ENCODE results near the gene PTH2. TPM values are rescaled to one million over a fixed set of nuclear protein-coding genes. Genes with fewer than 3 reads are reported as not detected.
A peak's percentile ranks its signal among the peaks of the same experiment; 100 is the strongest.
"Not testable (repeated sequence)": the region's sequence is repeated elsewhere in the genome, so short reads cannot be mapped to it uniquely, and the experiment has no call there.

Gene PTH2
- total RNA-seq, 4 donors from 2014 or later: not detected

DNA sequence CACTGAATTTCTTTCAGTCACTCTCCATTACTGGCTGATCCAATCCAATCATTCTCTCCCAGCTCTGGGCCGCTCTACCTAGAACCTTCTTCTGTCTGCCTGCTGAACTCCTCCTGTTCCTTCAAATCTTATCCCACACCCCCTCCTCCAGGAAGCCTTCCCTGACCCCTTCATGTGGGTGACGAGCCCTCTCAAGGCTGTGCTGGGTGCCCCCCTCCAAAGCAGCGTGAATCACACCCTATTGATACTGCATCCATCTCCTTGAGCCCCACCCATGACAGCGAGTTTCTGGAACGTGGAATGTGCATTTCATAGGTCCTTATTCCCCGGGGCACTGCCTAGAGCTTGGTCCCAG, 25.2 kb upstream of the PTH2 start:
- Histone ChIP-seq H3K9me3 (no peaks in the 10 kb centered on the region), H3K27ac (replicated peaks in 1 of 4) (no peak overlapping the region), H3K4me1 (peaks cover 0 to 45% (median 32%) of the 10 kb centered on the region in 4 donors), H3K27me3 (no peaks in the 10 kb centered on the region), H3K36me3 (peaks cover 5 to 44% (median 25%) of the 10 kb centered on the region in 4 donors), H3K4me3 (no peak overlapping the region)
- intact Hi-C loops (cut with DNase I): no loop called here
- 92% methylated on average over 6 of the region's 6 CpGs for WGBS
- TF ChIP-seq POLR2AphosphoS5 (IDR thresholded peaks at IDR 0.05): no peak
- no peak for TF ChIP-seq EP300 (IDR thresholded peaks at IDR 0.05)
- TF ChIP-seq POLR2A (IDR thresholded peaks at IDR 0.05; ENCODE audit: low read depth): no peak
- TF ChIP-seq, protein P1, sequence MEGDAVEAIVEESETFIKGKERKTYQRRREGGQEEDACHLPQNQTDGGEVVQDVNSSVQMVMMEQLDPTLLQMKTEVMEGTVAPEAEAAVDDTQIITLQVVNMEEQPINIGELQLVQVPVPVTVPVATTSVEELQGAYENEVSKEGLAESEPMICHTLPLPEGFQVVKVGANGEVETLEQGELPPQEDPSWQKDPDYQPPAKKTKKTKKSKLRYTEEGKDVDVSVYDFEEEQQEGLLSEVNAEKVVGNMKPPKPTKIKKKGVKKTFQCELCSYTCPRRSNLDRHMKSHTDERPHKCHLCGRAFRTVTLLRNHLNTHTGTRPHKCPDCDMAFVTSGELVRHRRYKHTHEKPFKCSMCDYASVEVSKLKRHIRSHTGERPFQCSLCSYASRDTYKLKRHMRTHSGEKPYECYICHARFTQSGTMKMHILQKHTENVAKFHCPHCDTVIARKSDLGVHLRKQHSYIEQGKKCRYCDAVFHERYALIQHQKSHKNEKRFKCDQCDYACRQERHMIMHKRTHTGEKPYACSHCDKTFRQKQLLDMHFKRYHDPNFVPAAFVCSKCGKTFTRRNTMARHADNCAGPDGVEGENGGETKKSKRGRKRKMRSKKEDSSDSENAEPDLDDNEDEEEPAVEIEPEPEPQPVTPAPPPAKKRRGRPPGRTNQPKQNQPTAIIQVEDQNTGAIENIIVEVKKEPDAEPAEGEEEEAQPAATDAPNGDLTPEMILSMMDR (IDR thresholded peaks at IDR 0.05): no peak
- no peak for DNase-seq (ENCODE audit: extremely low spot score)

DNA sequence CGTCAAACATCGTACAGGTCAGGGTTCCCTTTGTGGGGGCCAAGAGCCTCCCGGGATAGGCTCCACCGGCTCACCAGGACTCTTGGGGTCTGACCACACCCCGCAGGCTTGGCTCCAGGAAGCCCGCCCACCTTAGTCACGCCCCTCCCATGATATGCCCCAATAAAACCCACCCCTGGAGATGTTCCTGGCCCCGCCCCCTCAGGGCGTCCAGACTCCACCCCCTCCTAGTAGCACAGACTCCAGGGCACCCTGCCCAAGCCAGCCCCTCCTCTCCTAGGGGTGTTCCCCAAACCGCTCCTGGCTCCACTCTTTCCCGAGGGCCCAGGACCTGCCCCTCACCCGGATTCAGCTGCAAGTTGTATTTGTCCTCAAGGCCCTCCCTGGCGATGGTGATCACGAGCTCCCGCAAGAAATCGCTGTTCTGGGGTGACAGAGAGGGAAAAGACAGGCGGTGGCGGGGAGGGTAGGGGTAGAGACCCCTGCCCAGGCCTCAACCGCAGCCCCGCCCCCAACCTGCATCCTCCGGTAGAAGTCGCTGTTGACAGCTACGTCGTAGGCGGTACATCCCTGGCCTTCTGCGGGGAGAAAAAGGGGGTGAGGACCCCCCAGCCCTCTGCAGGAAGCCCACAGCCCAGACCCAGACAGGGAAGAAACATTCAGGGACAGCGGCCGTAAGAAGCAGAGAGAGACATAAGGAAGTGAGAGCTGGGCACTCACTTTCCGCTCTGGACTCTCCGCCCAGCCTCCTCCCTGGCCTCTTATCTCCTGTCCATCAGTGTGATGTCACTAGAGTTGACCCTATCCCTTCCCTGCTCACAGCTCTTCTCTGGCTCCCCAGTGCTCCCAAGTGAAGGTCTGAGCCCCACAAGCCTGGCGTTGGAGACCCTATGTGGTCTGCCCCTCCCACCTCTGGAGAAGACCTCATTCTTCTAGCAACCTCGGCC, 24.5 kb upstream of the PTH2 start:
- intact Hi-C loops (cut with DNase I): no loop called here
- peaks cover 0 to 50% (median 37%) of the 10 kb centered on the region in 4 donors for H3K4me1 ChIP-seq
- no peaks in the 10 kb centered on the region for H3K9me3 ChIP-seq
- peaks cover 0 to 4% (median under 1%) of the 10 kb centered on the region in 4 donors for H3K27me3 ChIP-seq
- no peak overlapping the region for H3K4me3 ChIP-seq
- DNase-seq (ENCODE audit: extremely low spot score): no peak
- peak overlapping the region in 1 of 4 donors; percentile 34 for H3K27ac ChIP-seq (replicated peaks in 1 of 4)
- 68% methylated on average over 24 of the region's 32 CpGs for WGBS
- TF ChIP-seq POLR2A (IDR thresholded peaks at IDR 0.05; ENCODE audit: low read depth): no peak
- TF ChIP-seq POLR2AphosphoS5 (IDR thresholded peaks at IDR 0.05): no peak
- TF ChIP-seq, protein P1 (IDR thresholded peaks at IDR 0.05): no peak
- no peak for TF ChIP-seq EP300 (IDR thresholded peaks at IDR 0.05)
- peaks cover 5 to 44% (median 25%) of the 10 kb centered on the region in 4 donors for H3K36me3 ChIP-seq

DNA sequence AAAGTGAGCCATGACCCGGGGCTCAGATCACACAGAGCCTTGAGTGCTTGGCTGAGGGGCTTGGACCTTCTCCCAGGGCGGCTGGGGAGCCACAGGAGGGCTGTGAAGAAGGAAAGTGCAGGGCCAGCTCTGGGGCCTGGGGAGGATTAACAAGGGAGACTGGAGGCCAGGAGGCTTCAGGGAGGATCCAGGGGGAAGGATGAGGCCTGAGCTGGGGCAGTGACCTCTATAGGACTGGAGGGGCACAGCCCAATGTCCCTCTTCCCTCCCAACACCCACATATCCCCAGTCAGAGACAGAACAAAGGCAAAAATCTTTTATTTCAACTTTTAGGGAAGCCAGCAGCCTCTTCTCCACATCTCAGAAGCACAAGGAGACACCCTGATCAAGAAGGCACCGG, 22.8 kb upstream of the PTH2 start:
- H3K27me3 ChIP-seq: peaks cover 0 to 22% (median 11%) of the 10 kb centered on the region in 4 donors
- no peak for TF ChIP-seq POLR2AphosphoS5 (IDR thresholded peaks at IDR 0.05)
- no peak for TF ChIP-seq EP300 (IDR thresholded peaks at IDR 0.05)
- TF ChIP-seq, protein P1 (IDR thresholded peaks at IDR 0.05): no peak
- TF ChIP-seq POLR2A (IDR thresholded peaks at IDR 0.05; ENCODE audit: low read depth): no peak
- DNase-seq (ENCODE audit: extremely low spot score): no peak
- 96% methylated on average over 3 of the region's 3 CpGs for WGBS
- no peaks in the 10 kb centered on the region for H3K9me3 ChIP-seq
- peaks cover 14 to 54% (median 42%) of the 10 kb centered on the region in 4 donors for H3K4me1 ChIP-seq
- H3K36me3 ChIP-seq: peaks cover 5 to 44% (median 25%) of the 10 kb centered on the region in 4 donors
- intact Hi-C loops (cut with DNase I): no loop called here
- H3K27ac ChIP-seq (replicated peaks in 1 of 4): no peak overlapping the region
- H3K4me3 ChIP-seq: no peak overlapping the region

DNA sequence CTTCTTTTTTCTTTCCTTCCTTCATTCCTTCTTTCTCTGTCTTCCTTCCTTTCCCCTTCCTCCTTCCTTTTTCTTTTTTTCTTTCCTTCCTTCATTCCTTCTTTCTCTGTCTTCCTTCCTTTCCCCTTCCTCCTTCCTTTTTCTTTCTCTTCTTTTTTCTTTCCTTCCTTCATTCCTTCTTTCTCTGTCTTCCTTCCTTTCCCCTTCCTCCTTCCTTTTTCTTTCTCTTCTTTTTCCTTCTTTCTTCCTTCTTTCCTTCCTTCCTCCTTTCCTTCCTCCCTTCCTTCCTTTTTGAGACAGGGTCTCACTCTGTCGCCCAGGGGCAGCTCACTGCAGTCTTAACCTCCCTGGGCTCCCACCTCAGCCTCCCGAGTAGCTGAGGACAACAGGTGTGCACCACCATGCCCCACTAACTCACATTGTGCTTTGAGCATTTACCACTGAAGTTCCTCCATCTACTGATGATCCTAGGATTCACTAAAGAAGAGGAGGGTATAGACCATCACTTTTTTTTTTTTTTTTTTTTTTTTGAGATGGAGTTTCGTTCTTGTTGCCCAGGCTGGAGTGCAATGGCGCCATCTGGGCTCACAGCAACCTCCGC, 21.0 kb upstream of the PTH2 start:
- Histone ChIP-seq H3K27me3 (peaks cover 0 to 40% (median 22%) of the 10 kb centered on the region in 4 donors), H3K36me3 (peaks cover 5 to 32% (median 19%) of the 10 kb centered on the region in 4 donors), H3K4me1 (peaks cover 17 to 53% (median 37%) of the 10 kb centered on the region in 4 donors), H3K27ac (replicated peaks in 1 of 4) (peak overlapping the region in 2 of 4 donors; percentile 71 to 76)
- not testable (repeated sequence) for DNase-seq (ENCODE audit: extremely low spot score); H3K9me3 ChIP-seq; H3K4me3 ChIP-seq
- intact Hi-C loops (cut with DNase I): loop anchor here (5.0 kb wide), 2 partner anchors 177 to 217 kb away; no protein-coding TSS in a partner anchor
- 55% methylated on average over 3 of the region's 5 CpGs for WGBS

All from esophagus muscularis mucosa (tissue), 4 donors.